GM03348 (cell line): ENCODE measurements around the gene NAGPA.

ENCODE experiments used
- DNase-seq: peaks from one replicate; pipeline ENCODE4 v3.0.0; 2012; ENCODE audit warnings: low spot score

NAGPA gene

GRCh38 chr16:5002699-5003143 lies 31.0 kb downstream of the NAGPA start:
- no peak for DNase-seq

DNA sequence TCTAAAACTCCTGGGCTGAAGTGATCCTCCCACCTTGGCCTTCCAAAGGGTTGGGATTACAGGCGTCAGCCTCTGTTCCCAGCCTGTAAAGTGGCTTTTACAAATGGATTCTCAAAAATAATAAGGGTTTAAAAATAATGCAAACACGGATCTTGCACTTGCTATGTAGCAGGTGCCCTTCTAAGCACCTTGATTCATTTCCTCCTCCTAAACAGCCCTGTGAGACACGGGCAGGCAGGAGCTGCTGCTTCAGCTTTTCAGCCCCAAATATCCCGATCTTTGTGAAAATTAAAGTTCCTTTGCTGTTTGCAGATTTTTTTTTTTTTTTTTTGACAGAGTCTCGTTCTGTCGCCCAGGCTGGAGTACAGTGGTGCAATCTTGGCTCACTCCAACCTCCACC lies 31.7 kb downstream of the NAGPA start:
- no peak for DNase-seq

GRCh38 chr16:5001571-5001970 lies 32.2 kb downstream of the NAGPA start:
- no peak for DNase-seq

DNA sequence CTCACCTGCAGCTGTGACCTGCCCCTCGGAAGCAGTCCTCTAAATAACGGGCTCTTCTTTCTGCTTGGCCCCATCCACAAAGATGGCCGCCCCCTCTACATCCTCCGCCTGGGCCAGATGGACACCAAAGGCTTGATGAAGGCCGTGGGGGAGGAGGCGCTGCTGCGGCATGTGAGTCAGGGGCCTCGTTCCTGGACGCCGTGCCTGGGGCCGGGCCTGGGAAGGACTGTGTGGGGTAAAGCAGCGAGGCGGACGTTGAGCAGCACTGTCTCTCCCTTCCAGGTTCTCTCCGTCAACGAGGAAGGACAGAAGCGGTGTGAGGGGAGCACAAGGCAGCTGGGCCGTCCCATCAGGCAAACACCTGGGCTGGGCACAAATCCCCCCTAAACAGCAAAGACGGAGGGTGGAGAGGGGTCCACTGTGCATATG lies 33.1 kb downstream of the NAGPA start:
- DNase-seq, result no peak

GRCh38 chr16:4994719-4995434 lies 38.9 kb downstream of the NAGPA start:
- no peak for DNase-seq

GRCh38 chr16:4991754-4992153 lies 42.0 kb downstream of the NAGPA start:
- no peak for DNase-seq

DNA sequence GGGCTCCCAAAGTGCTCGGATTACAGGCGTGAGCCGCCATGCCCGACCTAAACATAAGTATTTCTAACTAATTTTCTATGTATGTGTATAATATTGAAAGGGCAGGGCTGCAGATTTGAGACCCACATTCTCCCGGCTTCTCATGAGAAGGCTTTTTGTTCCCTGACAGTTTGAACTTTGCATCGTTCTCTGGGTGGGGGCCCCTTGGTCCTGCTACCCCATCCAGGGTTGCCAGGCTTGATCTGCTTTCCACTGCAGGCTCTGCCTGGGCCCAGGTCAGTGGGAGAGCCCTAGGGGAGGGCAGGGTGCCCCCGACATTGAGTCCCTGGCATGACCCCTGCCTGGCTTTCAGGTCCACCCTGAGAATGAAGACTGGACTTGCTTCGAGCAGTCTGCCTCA lies 43.3 kb downstream of the NAGPA start:
- no peak for DNase-seq

DNA sequence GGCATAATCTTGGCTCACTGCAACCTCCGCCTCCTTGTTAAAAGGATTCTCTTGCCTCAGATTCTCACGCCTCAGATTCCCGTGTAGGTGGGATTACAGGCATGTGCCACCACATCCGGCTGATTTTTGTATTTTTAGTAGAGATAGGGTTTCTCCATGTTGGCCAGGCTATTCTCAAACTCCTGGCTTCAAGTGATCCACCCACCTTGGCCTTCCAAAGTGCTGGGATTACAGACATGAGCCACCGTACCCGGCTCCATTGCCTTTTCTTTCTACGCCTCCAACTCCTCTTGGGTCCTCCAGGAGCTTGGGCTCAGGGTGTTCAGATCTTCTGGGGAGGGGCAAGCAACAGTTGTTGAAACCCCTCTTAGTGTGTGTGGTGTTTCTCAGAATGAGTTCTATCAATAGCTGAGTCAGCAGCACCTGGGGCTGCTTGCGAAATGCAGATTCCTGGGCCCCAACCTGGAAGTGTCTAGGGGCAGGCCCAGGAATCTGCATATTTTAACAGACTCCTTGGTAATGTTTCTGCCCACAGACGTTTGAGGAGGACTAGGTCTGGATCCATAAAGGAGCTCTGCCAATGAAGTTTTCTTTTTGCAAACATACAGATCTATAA lies 44.2 kb downstream of the NAGPA start:
- no peak for DNase-seq

DNA sequence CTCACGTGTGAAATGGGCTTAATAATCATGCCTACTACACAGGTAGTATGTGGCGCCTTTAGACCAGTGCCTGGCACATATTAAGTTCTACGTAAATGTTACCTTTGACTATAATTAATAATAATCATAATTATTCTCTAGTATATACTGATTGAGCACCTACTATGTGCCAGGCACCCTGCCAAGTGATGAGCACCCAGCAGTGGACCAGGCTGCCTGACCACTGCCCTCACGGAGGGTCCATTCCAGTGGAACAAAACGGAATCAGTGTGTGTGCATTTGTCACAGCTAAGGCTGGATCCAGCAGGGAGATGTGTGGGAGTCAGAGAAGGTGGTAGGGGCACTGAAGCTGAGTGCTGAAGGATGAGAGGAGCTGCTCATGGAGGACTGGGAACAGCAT lies 45.1 kb downstream of the NAGPA start:
- DNase-seq, result no peak

- no peak for DNase-seq
Observed at GRCh38 chr16:4987580-4988374, 46.0 kb downstream of the NAGPA start.

DNA sequence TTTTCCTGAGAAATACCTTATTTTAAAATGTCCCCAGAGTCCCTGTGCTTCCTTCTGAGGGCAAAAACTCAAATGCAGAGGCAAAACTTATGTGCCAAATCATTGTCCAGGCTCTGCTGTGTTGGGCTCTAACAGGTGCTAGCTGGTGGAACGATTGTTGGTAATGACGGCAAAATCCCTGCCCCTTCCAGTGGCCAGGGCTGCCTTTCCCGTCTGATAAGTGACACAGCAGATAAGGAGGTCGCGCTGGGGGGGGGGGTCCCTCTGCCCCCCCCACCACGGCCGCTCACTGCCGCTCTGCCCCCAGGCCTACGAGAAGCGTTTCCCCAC lies 46.5 kb downstream of the NAGPA start:
- no peak for DNase-seq

GRCh38 chr16:4984174-4984990 lies 49.4 kb downstream of the NAGPA start:
- DNase-seq, result no peak

GRCh38 chr16:4982056-4982867 lies 51.5 kb downstream of the NAGPA start:
- DNase-seq, result no peak

- no peak for DNase-seq
Observed at GRCh38 chr16:4981473-4981872, 52.3 kb downstream of the NAGPA start.

DNA sequence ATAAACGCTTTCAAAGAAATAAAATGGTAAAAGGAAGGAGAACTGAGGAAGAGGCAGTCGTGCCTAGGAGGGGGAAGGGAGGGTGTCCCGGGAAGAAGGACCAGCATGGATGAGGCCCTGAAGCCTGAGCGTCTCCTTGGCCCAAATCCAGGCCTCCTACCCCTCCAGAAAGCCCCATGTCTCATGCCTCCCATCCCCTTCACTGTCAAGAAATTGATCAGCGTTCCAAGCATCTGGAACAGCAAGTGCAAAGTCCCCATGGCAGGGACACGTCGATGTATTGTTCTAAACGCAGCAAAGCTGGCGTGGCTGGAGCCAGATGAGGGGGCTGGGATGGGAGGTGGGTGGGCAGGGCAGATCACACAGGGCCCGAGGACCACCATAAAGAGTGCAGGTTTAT lies 53.0 kb downstream of the NAGPA start:
- no peak for DNase-seq

- DNase-seq, result no peak
Observed at GRCh38 chr16:4979736-4980660, 53.7 kb downstream of the NAGPA start.

GRCh38 chr16:4979164-4979563 lies 54.6 kb downstream of the NAGPA start:
- DNase-seq, result no peak

- DNase-seq, result no peak
Observed at GRCh38 chr16:4976611-4977145, 57.1 kb downstream of the NAGPA start.

- no peak for DNase-seq
Observed at GRCh38 chr16:4976079-4976478, 57.7 kb downstream of the NAGPA start.
